Vagina (tissue), 2 donors: ENCODE measurements around the gene CDH6.

Experiments
- CTCF ChIP-seq, 3 experiments: fragments of 450-650 bp in 2 of 3; fragments of 200-600 bp in 1 of 3; sonication (generic) in 1 of 3; IDR thresholded peaks; one replicate each; pipeline ENCODE4 v1.5.1; 2017 to 2019; ENCODE audit warnings: antibody characterized with exemption in 3 of 3, mild to moderate bottlenecking in 2 of 3, moderate library complexity in 2 of 3
- POLR2A ChIP-seq, 2 donors: fragments of 450-650 bp; IDR thresholded peaks; one replicate each; pipeline ENCODE4 v1.6.1; 2017; ENCODE audit warnings: antibody characterized with exemption in 2 of 2, mild to moderate bottlenecking in 2 of 2, moderate library complexity in 2 of 2

- no peak for TF ChIP-seq POLR2A (IDR thresholded peaks at IDR 0.05)
- no peak for TF ChIP-seq CTCF (IDR thresholded peaks at IDR 0.05)
Observed at GRCh38 chr5:31270396-31270795, 76.9 kb downstream of the CDH6 start.
